CD4-positive, alpha-beta T cell (primary cell): ENCODE results near the gene VAV2. TPM values are rescaled to one million over a fixed set of nuclear protein-coding genes. Genes with fewer than 3 reads are reported as not detected.

Experiments
- ATAC-seq: fragments of 200-7000 bp; cut with Tn5 transposase; one replicate; pipeline ENCODE4 v1.10.0; 2022; ENCODE audit warnings: mild to moderate bottlenecking; ENCODE audit not compliant: poor library complexity
- CTCF ChIA-PET: fragments of 350-600 bp; sonication (Branson Sonifier 250); formaldehyde crosslinking; loops from one replicate; lab custom pipeline; 2021; ENCODE audit warnings: antibody characterized with exemption, inconsistent platforms; lab: Charles Lee
- POLR2A ChIA-PET: fragments of 350-600 bp; sonication (Branson Sonifier 250); formaldehyde crosslinking; loops from one replicate; lab custom pipeline; 2021; ENCODE audit warnings: antibody characterized with exemption, inconsistent platforms; lab: Charles Lee
- DNase-seq, 14 experiments: peaks; one replicate each; pipeline ENCODE4 v3.0.0-alpha.2; 2013 to 2020; ENCODE audit warnings: mixed read lengths in 2 of 14
- H3K27ac ChIP-seq, 2 donors: one replicate each; pipeline versions ENCODE4 v1.5.1 to v1.7.0; 2013; ENCODE audit warnings: low read length in 2 of 2, low read depth in 1 of 2, mild to moderate bottlenecking in 1 of 2
- H3K27me3 ChIP-seq, 2 experiments: 1 replicate in 1 of 2; 2 replicates in 1 of 2; pipeline versions ENCODE4 v1.6.1 to v1.7.0; 2013; ENCODE audit warnings: low read length in 2 of 2, control low read depth in 1 of 2, mild to moderate bottlenecking in 1 of 2, moderate library complexity in 1 of 2; ENCODE audit not compliant: insufficient read depth in 2 of 2, control insufficient read depth in 1 of 2
- H3K36me3 ChIP-seq: one replicate; pipeline ENCODE4 v1.6.1; 2013; ENCODE audit warnings: low read length, control low read depth; ENCODE audit not compliant: insufficient read depth
- H3K4me1 ChIP-seq: one replicate; pipeline ENCODE4 v1.6.1; 2013; ENCODE audit warnings: low read length, control low read depth; ENCODE audit not compliant: insufficient read depth
- H3K4me3 ChIP-seq: one replicate; pipeline ENCODE4 v1.5.1; 2013; ENCODE audit warnings: mild to moderate bottlenecking, low read length, moderate library complexity
- H3K9me3 ChIP-seq, 2 experiments: 1 replicate in 1 of 2; 2 replicates in 1 of 2; pipeline versions ENCODE4 v1.6.1 to v1.7.0; 2013; ENCODE audit warnings: low read length in 2 of 2, mild to moderate bottlenecking in 2 of 2, control low read depth in 1 of 2, moderate library complexity in 1 of 2; ENCODE audit not compliant: control insufficient read depth in 1 of 2, insufficient read depth in 1 of 2
- H3K27ac Mint-ChIP-seq: one replicate; pipeline ENCODE4 v1.8.0; 2020; ENCODE audit warnings: mixed read lengths
- H3K27me3 Mint-ChIP-seq: one replicate; pipeline ENCODE4 v1.8.0; 2021; ENCODE audit warnings: mixed read lengths
- H3K36me3 Mint-ChIP-seq: one replicate; pipeline ENCODE4 v1.8.0; 2021; ENCODE audit warnings: low read depth, mixed read lengths
- H3K4me1 Mint-ChIP-seq: one replicate; pipeline ENCODE4 v1.8.0; 2021; ENCODE audit warnings: low read depth, mixed read lengths
- H3K4me3 Mint-ChIP-seq: one replicate; pipeline ENCODE4 v1.8.0; 2020; ENCODE audit warnings: mild to moderate bottlenecking, mixed read lengths
- H3K9me3 Mint-ChIP-seq: one replicate; pipeline ENCODE4 v1.8.0; 2020; ENCODE audit warnings: mixed read lengths
- intact Hi-C, 2 experiments: fragments of 100-400 bp; cut with DNase I in 1 of 2; cut with micrococcal nuclease in 1 of 2; formaldehyde crosslinking; loops; one replicate each; pipeline versions ENCODE4 v1.15.1 to v1.9.0; 2023 to 2025; cut with DNase I, micrococcal nuclease
- total RNA-seq, 174 experiments: library from RNA in 2 of 174; stranded (reverse) in 2 of 174; gene quantifications; one replicate each; pipeline ENCODE4 v1.2.3 and lab custom pipeline; 2021 to 2026
- TF ChIP-seq, protein P1 (sequence below): fragments of 200-600 bp; IDR thresholded peaks from one replicate; pipeline ENCODE4 v1.8.0; 2022; ENCODE audit warnings: antibody characterized with exemption, mild to moderate bottlenecking

The VAV2 gene
- total RNA-seq, 2 experiments from 2014 or later = 1.6 to 1.7 TPM

DNA sequence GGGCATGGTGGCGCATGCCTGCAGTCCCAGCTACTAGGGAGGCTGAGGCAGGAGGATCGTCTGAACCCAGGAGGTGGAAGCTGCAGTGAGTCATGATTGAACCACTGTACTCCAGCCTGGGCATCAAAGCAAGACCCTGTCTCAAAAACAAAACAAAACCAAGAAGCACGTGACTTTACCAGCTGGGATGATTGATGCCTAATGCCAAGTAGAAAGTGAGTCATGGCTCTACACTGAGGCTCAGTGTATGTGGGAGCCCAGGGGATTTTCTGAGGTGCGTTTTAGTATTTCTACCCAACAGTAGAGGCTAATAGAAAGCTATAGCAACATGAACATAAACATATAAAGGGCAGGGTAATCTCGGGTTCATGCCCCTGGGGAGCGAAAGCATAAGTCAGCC lies 19.3 kb upstream of the VAV2 start:
- H3K27ac ChIP-seq = no peak overlapping the region
- POLR2A ChIA-PET = no interaction called here
- no peak overlapping the region for H3K27ac Mint-ChIP-seq
- no peaks in the 10 kb centered on the region for H3K9me3 Mint-ChIP-seq
- DNase-seq (no peak), ATAC-seq (no peak)
- TF ChIP-seq, protein P1, sequence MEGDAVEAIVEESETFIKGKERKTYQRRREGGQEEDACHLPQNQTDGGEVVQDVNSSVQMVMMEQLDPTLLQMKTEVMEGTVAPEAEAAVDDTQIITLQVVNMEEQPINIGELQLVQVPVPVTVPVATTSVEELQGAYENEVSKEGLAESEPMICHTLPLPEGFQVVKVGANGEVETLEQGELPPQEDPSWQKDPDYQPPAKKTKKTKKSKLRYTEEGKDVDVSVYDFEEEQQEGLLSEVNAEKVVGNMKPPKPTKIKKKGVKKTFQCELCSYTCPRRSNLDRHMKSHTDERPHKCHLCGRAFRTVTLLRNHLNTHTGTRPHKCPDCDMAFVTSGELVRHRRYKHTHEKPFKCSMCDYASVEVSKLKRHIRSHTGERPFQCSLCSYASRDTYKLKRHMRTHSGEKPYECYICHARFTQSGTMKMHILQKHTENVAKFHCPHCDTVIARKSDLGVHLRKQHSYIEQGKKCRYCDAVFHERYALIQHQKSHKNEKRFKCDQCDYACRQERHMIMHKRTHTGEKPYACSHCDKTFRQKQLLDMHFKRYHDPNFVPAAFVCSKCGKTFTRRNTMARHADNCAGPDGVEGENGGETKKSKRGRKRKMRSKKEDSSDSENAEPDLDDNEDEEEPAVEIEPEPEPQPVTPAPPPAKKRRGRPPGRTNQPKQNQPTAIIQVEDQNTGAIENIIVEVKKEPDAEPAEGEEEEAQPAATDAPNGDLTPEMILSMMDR = no peak
- intact Hi-C loops = no loop called here
- no peaks in the 10 kb centered on the region for H3K4me1 ChIP-seq
- H3K27me3 Mint-ChIP-seq = peaks cover 5% of the 10 kb centered on the region
- H3K36me3 Mint-ChIP-seq = no peaks in the 10 kb centered on the region
- H3K4me3 ChIP-seq = no peak overlapping the region
- H3K4me1 Mint-ChIP-seq = no peaks in the 10 kb centered on the region
- peaks cover 0 to 4% of the 10 kb centered on the region in 2 experiments for H3K27me3 ChIP-seq
- CTCF ChIA-PET = no interaction called here
- no peaks in the 10 kb centered on the region for H3K36me3 ChIP-seq
- H3K9me3 ChIP-seq = peaks cover 0 to 14% of the 10 kb centered on the region in 2 experiments
- no peak overlapping the region for H3K4me3 Mint-ChIP-seq

DNA sequence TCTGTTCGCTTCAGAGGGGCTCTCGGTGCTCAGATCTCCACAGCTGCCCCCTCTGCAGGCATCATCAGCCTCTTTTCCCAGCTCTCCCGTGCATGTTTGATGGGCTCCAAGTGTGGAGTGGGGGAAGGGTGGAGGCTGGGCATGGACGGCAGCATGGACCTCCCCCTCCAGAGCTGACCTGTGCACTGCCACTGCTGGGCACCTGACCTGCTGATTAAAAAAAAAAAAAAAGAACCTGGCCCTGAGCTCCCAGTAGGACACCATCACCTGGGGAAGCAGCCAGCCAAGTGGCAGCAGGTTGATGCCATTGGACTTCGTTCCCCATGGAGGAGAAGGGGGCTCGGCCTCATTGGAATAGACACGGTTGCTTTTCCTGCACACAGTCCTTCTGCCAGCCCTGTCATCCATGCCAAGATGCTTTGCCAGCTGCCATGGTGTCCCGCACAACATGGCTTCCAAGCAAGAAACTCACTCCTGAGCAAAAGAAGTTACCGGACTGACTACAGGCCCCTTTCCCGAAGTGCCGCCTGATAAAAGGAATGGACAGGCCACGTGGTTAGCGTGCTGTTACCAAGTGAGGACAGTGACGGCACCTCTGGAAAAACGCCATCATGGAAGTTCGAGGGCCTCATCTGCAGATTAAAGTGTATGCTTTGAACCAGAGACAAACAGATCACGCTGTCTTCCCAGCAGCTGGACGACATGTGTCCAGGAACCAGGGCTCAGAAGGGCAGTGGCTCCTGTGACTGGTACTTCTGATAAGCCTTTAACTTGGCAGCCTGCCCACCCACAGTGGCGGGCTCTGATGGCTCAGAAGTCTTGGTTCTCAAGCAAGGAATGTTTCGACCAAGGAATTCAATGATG lies 18.4 kb upstream of the VAV2 start:
- Mint-ChIP-seq H3K4me1 (no peaks in the 10 kb centered on the region), H3K4me3 (no peak overlapping the region), H3K27me3 (peaks cover 5% of the 10 kb centered on the region), H3K36me3 (no peaks in the 10 kb centered on the region), H3K9me3 (no peaks in the 10 kb centered on the region), H3K27ac (no peak overlapping the region)
- H3K27ac ChIP-seq = no peak overlapping the region
- H3K4me3 ChIP-seq = no peak overlapping the region
- H3K4me1 ChIP-seq = no peaks in the 10 kb centered on the region
- ChIA-PET POLR2A (no interaction called here), CTCF (no interaction called here)
- peaks cover 0 to 14% of the 10 kb centered on the region in 2 experiments for H3K9me3 ChIP-seq
- intact Hi-C loops = no loop called here
- DNase-seq = no peak
- no peaks in the 10 kb centered on the region for H3K36me3 ChIP-seq
- no peak for ATAC-seq
- TF ChIP-seq, protein P1 = no peak
- peaks cover 0 to 4% of the 10 kb centered on the region in 2 experiments for H3K27me3 ChIP-seq

DNA sequence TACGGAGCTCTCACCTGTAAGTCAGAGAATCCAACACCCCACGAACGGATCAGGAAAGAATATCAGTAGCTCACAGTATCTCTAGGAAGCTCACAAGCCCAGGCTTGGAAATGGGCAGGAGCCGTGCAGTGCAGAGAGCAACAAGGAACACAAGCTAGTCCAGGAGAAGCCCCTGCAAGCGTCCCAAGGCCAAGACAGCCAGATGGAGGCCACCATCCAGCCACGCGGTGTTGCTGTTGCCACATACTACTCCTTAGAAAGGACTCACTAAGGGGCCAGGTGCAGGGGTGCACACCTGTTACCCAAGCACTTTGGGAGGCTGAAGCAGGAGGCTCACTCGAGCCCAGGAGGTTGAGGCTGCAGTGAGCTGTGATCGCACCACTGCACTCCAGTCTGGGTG lies 15.4 kb upstream of the VAV2 start:
- no peaks in the 10 kb centered on the region for H3K9me3 Mint-ChIP-seq
- peaks cover 0 to 4% of the 10 kb centered on the region in 2 experiments for H3K9me3 ChIP-seq
- no peaks in the 10 kb centered on the region for H3K36me3 ChIP-seq
- no peak overlapping the region for H3K4me3 ChIP-seq
- no peak overlapping the region for H3K4me3 Mint-ChIP-seq
- DNase-seq = no peak
- CTCF ChIA-PET = no interaction called here
- no peaks in the 10 kb centered on the region for H3K36me3 Mint-ChIP-seq
- no peaks in the 10 kb centered on the region for H3K4me1 ChIP-seq
- peaks cover 5% of the 10 kb centered on the region for H3K27me3 Mint-ChIP-seq
- H3K4me1 Mint-ChIP-seq = no peaks in the 10 kb centered on the region
- peaks cover 0 to 4% of the 10 kb centered on the region in 2 experiments for H3K27me3 ChIP-seq
- H3K27ac Mint-ChIP-seq = no peak overlapping the region
- intact Hi-C loops = no loop called here
- H3K27ac ChIP-seq = no peak overlapping the region
- TF ChIP-seq, protein P1 = no peak
- ATAC-seq = no peak
- POLR2A ChIA-PET = no interaction called here
